Stimulated activated CD8-positive, alpha-beta memory T cell treated with anti-CD3 and anti-CD28 coated beads, Interleukin-15, amount 100 ng/mL, for 4 hours (primary cell): ENCODE measurements around the gene WFDC1.

Experiments used
- DNase-seq, 2 donors: peaks; one replicate each; pipeline ENCODE4 v3.0.0-alpha.2; 2020; ENCODE audit warnings: low read depth in 2 of 2

WFDC1 gene

GRCh38 chr16:84351630-84352029 is 57.0 kb downstream of the WFDC1 start:
- DNase-seq = no peak

GRCh38 chr16:84354306-84354705 is 59.6 kb downstream of the WFDC1 start:
- DNase-seq = no peak

GRCh38 chr16:84355149-84355548 is 60.5 kb downstream of the WFDC1 start:
- no peak for DNase-seq

GRCh38 chr16:84356176-84356575 is 61.5 kb downstream of the WFDC1 start:
- no peak for DNase-seq

GRCh38 chr16:84356591-84357116 is 62.0 kb downstream of the WFDC1 start:
- DNase-seq = no peak

GRCh38 chr16:84357191-84357651 is 62.5 kb downstream of the WFDC1 start:
- DNase-seq = no peak

GRCh38 chr16:84358601-84359295 is 64.1 kb downstream of the WFDC1 start:
- DNase-seq = no peak

GRCh38 chr16:84359326-84359725 is 64.6 kb downstream of the WFDC1 start:
- DNase-seq = no peak

GRCh38 chr16:84360170-84360569 is 65.5 kb downstream of the WFDC1 start:
- peak in 1 of 2 donors; percentile 4 for DNase-seq

GRCh38 chr16:84360748-84361147 is 66.1 kb downstream of the WFDC1 start:
- no peak for DNase-seq

- DNase-seq = no peak
These were observed 66.9 kb downstream of the WFDC1 start for GRCh38 chr16:84361546-84361945.

- DNase-seq = no peak
These were observed 67.8 kb downstream of the WFDC1 start for GRCh38 chr16:84362471-84362941.

- DNase-seq = no peak
These were observed 71.5 kb downstream of the WFDC1 start for GRCh38 chr16:84366208-84366607.

- no peak for DNase-seq
These were observed 72.6 kb downstream of the WFDC1 start for GRCh38 chr16:84367297-84367680.

GRCh38 chr16:84367750-84368307 is 73.2 kb downstream of the WFDC1 start:
- no peak for DNase-seq

GRCh38 chr16:84368308-84368996 is 73.8 kb downstream of the WFDC1 start, which contains the start of gene ATP2C2:
TSS of gene ATP2C2 (plus strand) at chr16:84368538. CDS start at chr16:84368616, 78 bp downstream.
- DNase-seq = no peak

- DNase-seq = no peak
These were observed 74.4 kb downstream of the WFDC1 start for GRCh38 chr16:84369105-84369504.

- DNase-seq = no peak
These were observed 75.4 kb downstream of the WFDC1 start for GRCh38 chr16:84369938-84370627.

GRCh38 chr16:84370723-84371552 is 76.3 kb downstream of the WFDC1 start:
- DNase-seq = no peak

- DNase-seq = no peak
These were observed 76.8 kb downstream of the WFDC1 start for GRCh38 chr16:84371553-84371865.

- DNase-seq = no peak
These were observed 79.3 kb downstream of the WFDC1 start for GRCh38 chr16:84373907-84374489.
